ENCODE results near the gene GON7. TPM values are rescaled to one million over a fixed set of nuclear protein-coding genes. Genes with fewer than 3 reads are reported as not detected.
"Not testable (repeated sequence)": the region's sequence is repeated elsewhere in the genome, so short reads cannot be mapped to it uniquely, and the experiment has no call there.

Gene GON7
- total and polyA plus RNA-seq, 8 donors = 2.9 to 36.0 (median 16.9) TPM

DNA sequence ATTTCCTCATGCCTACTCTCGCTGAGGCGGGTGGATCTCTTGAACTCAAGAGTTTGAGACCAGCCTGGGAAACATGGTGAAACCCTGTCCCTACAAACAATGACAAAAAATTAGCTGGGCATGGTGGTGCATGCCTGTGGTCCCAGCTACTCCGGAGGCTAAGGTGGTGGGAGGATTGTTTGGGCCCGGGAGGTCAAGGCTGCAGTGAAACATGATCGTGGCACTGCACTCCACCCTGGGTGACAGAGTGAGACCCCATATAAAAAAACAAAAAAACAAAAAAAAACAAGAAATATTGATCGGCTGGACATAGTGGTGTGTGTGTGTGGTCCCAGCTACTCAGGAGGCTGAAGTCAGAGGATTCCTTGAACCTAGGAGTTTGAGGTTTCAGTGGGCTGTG lies 31.4 kb downstream of the GON7 start:
- TF ChIP-seq, protein P1, sequence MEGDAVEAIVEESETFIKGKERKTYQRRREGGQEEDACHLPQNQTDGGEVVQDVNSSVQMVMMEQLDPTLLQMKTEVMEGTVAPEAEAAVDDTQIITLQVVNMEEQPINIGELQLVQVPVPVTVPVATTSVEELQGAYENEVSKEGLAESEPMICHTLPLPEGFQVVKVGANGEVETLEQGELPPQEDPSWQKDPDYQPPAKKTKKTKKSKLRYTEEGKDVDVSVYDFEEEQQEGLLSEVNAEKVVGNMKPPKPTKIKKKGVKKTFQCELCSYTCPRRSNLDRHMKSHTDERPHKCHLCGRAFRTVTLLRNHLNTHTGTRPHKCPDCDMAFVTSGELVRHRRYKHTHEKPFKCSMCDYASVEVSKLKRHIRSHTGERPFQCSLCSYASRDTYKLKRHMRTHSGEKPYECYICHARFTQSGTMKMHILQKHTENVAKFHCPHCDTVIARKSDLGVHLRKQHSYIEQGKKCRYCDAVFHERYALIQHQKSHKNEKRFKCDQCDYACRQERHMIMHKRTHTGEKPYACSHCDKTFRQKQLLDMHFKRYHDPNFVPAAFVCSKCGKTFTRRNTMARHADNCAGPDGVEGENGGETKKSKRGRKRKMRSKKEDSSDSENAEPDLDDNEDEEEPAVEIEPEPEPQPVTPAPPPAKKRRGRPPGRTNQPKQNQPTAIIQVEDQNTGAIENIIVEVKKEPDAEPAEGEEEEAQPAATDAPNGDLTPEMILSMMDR (IDR thresholded peaks at IDR 0.05) = no peak
- TF ChIP-seq POLR2AphosphoS5 (IDR thresholded peaks at IDR 0.05) (no peak), EP300 (IDR thresholded peaks at IDR 0.05) (no peak), POLR2A (IDR thresholded peaks at IDR 0.05) (no peak)
- Histone ChIP-seq H3K9me3 (no peaks in the 10 kb centered on the region), H3K36me3 (no peaks in the 10 kb centered on the region), H3K4me1 (peaks cover 0 to 7% (median 0%) of the 10 kb centered on the region in 4 donors), H3K4me3 (no peak overlapping the region), H3K27ac (no peak overlapping the region), H3K27me3 (no peaks in the 10 kb centered on the region)
- intact Hi-C loops (cut with DNase I; ENCODE audit: low total_unique reads) = no loop called here
- WGBS, 5 donors = 77 to 92% (median 85%) methylated on average over 6 of the region's 6 CpGs
- peak in 1 of 2 donors; percentile 11 for DNase-seq

DNA sequence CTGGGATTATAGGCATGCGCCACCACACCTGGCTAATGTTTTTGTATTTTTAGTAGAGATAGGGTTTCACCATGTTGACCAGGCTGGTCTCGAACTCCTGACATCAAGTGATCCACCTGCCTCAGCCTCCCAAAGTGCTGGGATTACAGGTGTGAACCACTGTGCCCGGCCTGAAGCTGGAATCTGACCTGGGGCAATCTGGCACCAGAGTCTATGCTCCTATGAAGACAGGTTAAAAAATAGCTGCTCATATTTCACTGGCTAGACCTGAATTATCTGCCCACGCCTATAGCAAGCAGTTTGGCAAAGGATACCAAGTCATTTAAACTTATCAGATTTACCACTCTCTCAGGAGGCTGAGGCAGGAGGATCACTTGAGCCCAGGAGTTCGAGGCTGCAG lies 32.1 kb downstream of the GON7 start:
- DNase-seq; H3K4me1 ChIP-seq; H3K27ac ChIP-seq; H3K9me3 ChIP-seq; H3K27me3 ChIP-seq; H3K36me3 ChIP-seq; H3K4me3 ChIP-seq; intact Hi-C loops (cut with DNase I; ENCODE audit: low total_unique reads): not testable (repeated sequence)
- 74 to 87% (median 76%) methylated on average over 5 of the region's 5 CpGs for WGBS, 5 donors

DNA sequence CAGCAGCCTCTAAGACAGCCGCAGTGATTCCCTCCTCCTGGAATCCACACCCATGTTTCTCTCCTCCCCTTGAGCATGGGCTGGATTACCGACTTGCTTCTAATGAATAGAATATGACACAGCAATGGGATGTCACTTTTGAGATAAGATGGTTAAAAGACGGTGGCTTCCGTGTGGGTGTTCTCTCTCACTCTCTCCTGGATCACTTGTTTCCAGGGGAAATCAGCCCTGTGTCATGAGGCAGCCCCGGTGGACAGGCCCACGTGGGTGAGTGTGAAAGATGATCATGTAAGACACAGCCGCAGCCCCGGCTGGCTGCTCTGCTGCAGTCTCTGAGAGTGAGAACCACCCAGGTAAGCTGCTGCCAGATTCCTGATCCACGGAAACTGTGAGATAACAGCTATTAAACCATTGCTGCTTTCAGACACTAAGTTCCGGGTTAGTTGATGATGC lies 32.9 kb downstream of the GON7 start:
- 26 to 44% (median 37%) methylated on average over 8 to 10 of the region's 10 CpGs for WGBS, 5 donors
- H3K27me3 ChIP-seq = no peaks in the 10 kb centered on the region
- H3K4me1 ChIP-seq = peaks cover 0 to 7% (median 0%) of the 10 kb centered on the region in 4 donors
- no peaks in the 10 kb centered on the region for H3K9me3 ChIP-seq
- no peaks in the 10 kb centered on the region for H3K36me3 ChIP-seq
- DNase-seq = peak; percentile 14 to 20
- H3K4me3 ChIP-seq = no peak overlapping the region
- intact Hi-C loops (cut with DNase I; ENCODE audit: low total_unique reads) = no loop called here
- TF ChIP-seq POLR2AphosphoS5 (IDR thresholded peaks at IDR 0.05) (no peak), EP300 (IDR thresholded peaks at IDR 0.05) (no peak), POLR2A (IDR thresholded peaks at IDR 0.05) (no peak)
- TF ChIP-seq, protein P1 (IDR thresholded peaks at IDR 0.05) = no peak
- H3K27ac ChIP-seq = no peak overlapping the region

DNA sequence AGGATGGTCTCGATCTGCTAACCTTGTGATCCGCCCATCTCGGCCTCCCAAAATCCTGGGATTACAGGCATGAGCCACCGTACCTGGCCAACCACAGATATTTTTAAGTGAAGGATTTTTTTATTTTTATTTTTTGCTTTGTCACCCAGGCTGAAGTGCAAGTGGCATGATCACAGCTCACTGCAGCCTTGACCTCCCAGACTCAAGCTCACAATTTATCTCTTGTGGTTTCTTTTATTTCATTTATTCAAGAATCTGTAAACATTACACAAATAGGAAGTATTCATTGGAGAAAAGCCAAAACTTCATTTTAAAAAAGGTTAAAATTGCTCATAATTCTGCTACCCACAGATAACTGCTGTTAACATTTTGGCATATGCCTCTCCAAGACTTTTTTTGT lies 35.5 kb downstream of the GON7 start:
- H3K4me3 ChIP-seq = no peak overlapping the region
- no peaks in the 10 kb centered on the region for H3K27me3 ChIP-seq
- DNase-seq = no peak
- H3K9me3 ChIP-seq = no peaks in the 10 kb centered on the region
- TF ChIP-seq, protein P1 (IDR thresholded peaks at IDR 0.05) = no peak
- TF ChIP-seq POLR2A (IDR thresholded peaks at IDR 0.05) (no peak), EP300 (IDR thresholded peaks at IDR 0.05) (no peak), POLR2AphosphoS5 (IDR thresholded peaks at IDR 0.05) (no peak)
- H3K36me3 ChIP-seq = no peaks in the 10 kb centered on the region
- 71 to 80% (median 76%) methylated on average over 4 of the region's 4 CpGs for WGBS, 5 donors
- no peak overlapping the region for H3K27ac ChIP-seq
- intact Hi-C loops (cut with DNase I; ENCODE audit: low total_unique reads) = no loop called here
- no peaks in the 10 kb centered on the region for H3K4me1 ChIP-seq

DNA sequence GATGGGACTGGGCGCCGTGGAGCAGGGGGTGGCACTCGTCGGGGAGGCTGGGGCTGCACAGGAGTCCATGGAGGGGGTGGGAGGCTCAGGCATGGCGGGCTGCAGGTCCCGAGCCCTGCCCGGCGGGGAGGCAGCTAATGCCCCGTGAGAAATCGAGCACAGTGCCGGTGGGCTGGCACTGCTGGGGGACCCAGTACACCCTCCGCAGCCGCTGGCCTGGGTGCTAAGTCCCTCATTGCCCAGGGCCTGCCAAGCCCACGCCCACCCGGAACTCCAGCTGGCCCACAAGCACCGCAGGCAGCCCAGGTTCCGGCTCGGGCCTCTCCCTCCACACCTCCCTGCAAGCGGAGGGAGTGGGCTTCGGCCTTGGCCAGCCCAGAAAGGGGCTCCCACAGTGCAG lies 36.7 kb downstream of the GON7 start:
- intact Hi-C loops (cut with DNase I; ENCODE audit: low total_unique reads); H3K36me3 ChIP-seq; H3K9me3 ChIP-seq; H3K4me3 ChIP-seq; H3K27me3 ChIP-seq; H3K27ac ChIP-seq; H3K4me1 ChIP-seq; DNase-seq: not testable (repeated sequence)
- WGBS, 5 donors = 92 to 96% (median 95%) methylated on average over 12 to 20 of the region's 20 CpGs

DNA sequence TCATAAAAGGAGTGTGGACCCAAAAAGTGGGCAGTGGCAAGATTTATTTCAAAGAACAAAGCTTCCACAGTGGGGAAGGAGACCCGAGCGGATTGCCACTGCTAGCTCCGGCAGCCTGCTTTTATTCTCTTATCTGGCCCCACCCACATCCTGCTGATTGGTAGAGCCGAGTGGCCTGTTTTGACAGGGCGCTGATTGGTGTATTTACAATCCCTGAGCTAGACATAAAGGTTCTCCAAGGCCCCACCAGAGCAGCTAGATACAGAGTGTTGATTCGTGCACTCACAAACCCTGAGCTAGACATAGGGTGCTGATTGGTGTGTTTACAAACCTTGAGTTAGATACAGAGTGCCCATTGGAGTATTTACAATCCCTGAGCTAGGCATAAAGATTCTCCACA lies 37.2 kb downstream of the GON7 start:
- WGBS, 5 donors = 50 to 74% (median 57%) methylated on average over 6 of the region's 6 CpGs

DNA sequence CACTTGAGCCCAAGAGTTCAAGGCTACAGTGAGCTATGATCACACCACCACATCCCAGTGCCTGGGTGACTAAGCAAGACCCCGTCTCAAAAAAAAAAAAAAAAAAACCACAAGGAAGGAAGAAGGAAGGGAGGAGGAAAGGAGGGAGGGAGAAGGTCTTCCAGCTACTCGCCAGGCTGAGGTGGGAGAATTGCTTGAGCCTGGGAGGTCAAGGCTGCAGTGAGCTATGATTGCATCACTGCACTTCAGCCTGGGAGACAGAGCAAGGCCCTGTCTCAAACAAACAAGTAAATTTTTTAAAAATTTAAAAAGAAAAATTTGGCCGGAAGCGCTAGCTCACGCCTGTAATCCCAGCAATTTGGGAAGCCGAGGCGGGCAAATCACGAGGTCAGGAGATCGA lies 38.3 kb downstream of the GON7 start:
- H3K9me3 ChIP-seq; H3K4me3 ChIP-seq; H3K36me3 ChIP-seq; H3K27me3 ChIP-seq; H3K4me1 ChIP-seq; H3K27ac ChIP-seq; intact Hi-C loops (cut with DNase I; ENCODE audit: low total_unique reads); DNase-seq: not testable (repeated sequence)
- 84 to 92% (median 88%) methylated on average over 9 of the region's 9 CpGs for WGBS, 5 donors

More for the DNA sequence above, 37.2 kb downstream of the GON7 start:
- H3K27me3 ChIP-seq; H3K4me1 ChIP-seq; H3K9me3 ChIP-seq; intact Hi-C loops (cut with DNase I; ENCODE audit: low total_unique reads); H3K4me3 ChIP-seq; DNase-seq; H3K27ac ChIP-seq; H3K36me3 ChIP-seq: not testable (repeated sequence)

DNA sequence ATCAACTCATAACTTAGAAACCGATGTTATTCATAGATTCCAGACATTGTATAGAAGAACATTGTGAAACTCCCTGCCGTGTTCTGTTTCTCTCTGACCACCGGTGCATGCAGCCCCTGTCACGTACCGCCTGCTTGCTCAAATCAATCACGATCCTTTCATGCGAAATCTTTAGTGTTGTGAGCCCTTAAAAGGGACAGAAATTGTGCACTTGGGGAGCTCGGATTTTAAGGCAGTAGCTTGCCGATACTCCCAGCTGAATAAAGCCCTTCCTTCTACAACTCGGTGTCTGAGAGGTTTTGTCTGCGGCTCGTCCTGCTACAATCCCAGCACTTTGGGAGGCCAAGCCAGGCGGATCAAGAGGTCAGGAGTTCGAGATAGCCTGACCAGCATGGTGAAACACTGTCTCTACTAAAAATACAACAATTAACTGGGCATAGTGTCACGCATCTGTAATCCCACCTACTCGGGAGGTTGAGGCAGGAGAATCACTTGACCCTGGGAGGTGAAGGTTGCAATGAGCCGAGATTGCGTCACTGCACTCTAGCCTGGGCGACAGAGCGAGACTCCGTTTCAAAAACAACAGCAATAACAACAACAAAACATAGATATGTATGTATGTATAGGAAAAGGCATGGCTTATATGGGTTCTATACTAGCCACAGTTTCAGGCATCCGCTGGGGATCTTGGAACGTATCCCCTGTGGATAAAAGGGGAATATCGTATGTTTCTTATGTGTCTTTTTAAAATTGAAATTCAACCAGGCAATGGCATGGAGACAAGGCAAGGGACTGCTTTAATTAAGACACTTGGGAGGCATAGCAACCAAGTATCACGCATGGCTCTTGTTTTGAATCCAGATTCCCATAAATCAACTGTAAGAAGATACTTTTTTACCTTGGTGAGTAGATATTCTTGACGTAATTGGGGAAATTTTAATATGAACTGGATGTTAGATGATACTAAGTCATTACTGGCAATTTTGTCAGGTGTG lies 41.3 kb downstream of the GON7 start:
- H3K36me3 ChIP-seq; H3K4me3 ChIP-seq; intact Hi-C loops (cut with DNase I; ENCODE audit: low total_unique reads); DNase-seq; H3K27me3 ChIP-seq; H3K27ac ChIP-seq; H3K4me1 ChIP-seq; H3K9me3 ChIP-seq: not testable (repeated sequence)
- WGBS, 5 donors = 84 to 91% (median 87%) methylated on average over 26 of the region's 26 CpGs

All from stomach (tissue), 9 donors.